ENCODE measurements around the gene RIPK1.

DNA sequence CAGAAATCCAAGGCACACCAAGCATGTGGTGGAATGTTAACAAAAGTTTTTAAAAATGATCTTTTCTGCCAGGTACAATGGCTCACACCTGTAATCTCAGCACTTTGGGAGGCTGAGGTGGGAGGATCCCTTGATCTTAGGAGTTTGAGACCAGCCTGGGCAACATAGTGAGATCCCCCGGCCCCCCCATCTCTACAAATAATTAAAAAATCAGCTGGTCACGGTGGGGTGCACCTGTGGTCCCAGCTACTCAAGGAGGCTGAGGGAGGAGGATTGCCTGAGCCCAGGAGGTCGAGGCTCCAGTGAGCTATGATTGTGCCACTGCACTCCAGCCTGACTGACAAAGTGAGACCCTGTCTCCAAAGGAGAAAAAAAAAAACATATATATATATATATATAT is 8.0 kb downstream of the RIPK1 start:
- TF ChIP-seq EZH2phosphoT487 (IDR thresholded peaks at IDR 0.05; ENCODE audit: insufficient read depth, low read depth), result no peak
- no peak for TF ChIP-seq EZH2 (IDR thresholded peaks at IDR 0.05; ENCODE audit: insufficient read depth, poor library complexity, severe bottlenecking)

All from GM23248 (cell line).